Measurements from ENCODE around the gene RGP1. TPM values are rescaled to one million over a fixed set of nuclear protein-coding genes. Genes with fewer than 3 reads are reported as not detected.

The RGP1 gene
- total and polyA plus RNA-seq, 9 of the 15 experiments (the other 6 are each of a cell fraction or from before 2014, with no cell fraction given), result 0.42 to 13.8 (median 6.7) TPM

- TF ChIP-seq ZBTB43 (CRISPR knock-in tag; IDR thresholded peaks at IDR 0.05) (no peak), ZNF143 (CRISPR knock-in tag; IDR thresholded peaks at IDR 0.05) (peak; percentile 90), ZKSCAN1 (IDR thresholded peaks at IDR 0.05; ENCODE audit: low read depth, low read length) (0 out of 2 replicates have a peak, but pooled peaks have one; percentile 22), BRD4 (IDR thresholded peaks at IDR 0.05) (no peak), MCM7 (IDR thresholded peaks at IDR 0.05) (no peak), TBP (optimal IDR thresholded peaks at IDR 0.05; ENCODE audit: low read depth, low read length) (peak; percentile 77), HDAC8 (tag; IDR thresholded peaks at IDR 0.05) (no peak), ZBTB40 (IDR thresholded peaks at IDR 0.05) (peak; percentile 95), ZBTB40 (CRISPR knock-in tag; IDR thresholded peaks at IDR 0.05) (no peak), U2AF1 (optimal IDR thresholded peaks at IDR 0.05; ENCODE audit: low read depth, low read length) (peak; percentile 93), SOX6 (IDR thresholded peaks at IDR 0.05) (peak; percentile 70), NUFIP1 (IDR thresholded peaks at IDR 0.05; ENCODE audit: partially characterized antibody) (no peak), SP1 (CRISPR knock-in tag; IDR thresholded peaks at IDR 0.05) (peak; percentile 80), HINFP (tag; conservative IDR thresholded peaks at IDR 0.05; ENCODE audit: low read depth) (no peak), CHD2 (IDR thresholded peaks at IDR 0.05; ENCODE audit: low read depth, low read length) (no peak), ZBTB9 (CRISPR knock-in tag; IDR thresholded peaks at IDR 0.05) (no peak)
Measured at GRCh38 chr9:35732185-35732799, 16.8 kb upstream of the RGP1 start, which contains the start of the genes CREB3 and TLN1 (continued).
